Tibial artery (tissue), 4 donors: ENCODE measurements around the gene EVX2.

Experiments used
- DNase-seq, 2 donors: peaks; one replicate each; pipeline ENCODE4 v3.0.0-alpha.2; 2019
- H3K27ac ChIP-seq, 2 donors: fragments of 200-600 bp; sonication (generic) in 1 of 2; 1 replicate in 1 of 2; 2 replicates in 1 of 2; pipeline ENCODE4 v1.5.1; 2018 to 2019; ENCODE audit warnings: mild to moderate bottlenecking in 1 of 2
- H3K27me3 ChIP-seq, 2 donors: fragments of 200-600 bp; sonication (generic) in 1 of 2; one replicate each; pipeline versions ENCODE4 v1.5.1 to v1.6.0; 2016 to 2019
- H3K36me3 ChIP-seq, 3 donors: fragments of 200-600 bp; sonication (generic) in 2 of 3; one replicate each; pipeline ENCODE4 v1.5.1; 2016 to 2019; ENCODE audit warnings: mild to moderate bottlenecking in 2 of 3
- H3K4me1 ChIP-seq, 4 donors: fragments of 200-600 bp; sonication (generic) in 2 of 4; 1 replicate in 3 of 4; 2 replicates in 1 of 4; pipeline ENCODE4 v1.5.1; 2016 to 2019
- H3K4me3 ChIP-seq, 2 donors: fragments of 200-600 bp; sonication (generic) in 1 of 2; 1 replicate in 1 of 2; 2 replicates in 1 of 2; pipeline ENCODE4 v1.5.1; 2018 to 2019; ENCODE audit warnings: mild to moderate bottlenecking in 2 of 2
- H3K9me3 ChIP-seq, 3 donors: fragments of 200-600 bp; sonication (generic) in 1 of 3; one replicate each; pipeline ENCODE4 v1.5.1; 2016 to 2019
- CTCF ChIP-seq, 2 experiments: fragments of 200-600 bp in 1 of 2; fragments of 450-650 bp in 1 of 2; IDR thresholded peaks; one replicate each; pipeline ENCODE4 v1.5.1; 2017 to 2019; ENCODE audit warnings: antibody characterized with exemption in 2 of 2, mild to moderate bottlenecking in 1 of 2, moderate library complexity in 1 of 2
- intact Hi-C: fragments of 100-400 bp; cut with DNase I; formaldehyde crosslinking; loops from one replicate; pipeline ENCODE4 v1.15.0; 2023; ENCODE audit warnings: low total_unique reads

The EVX2 gene

DNA sequence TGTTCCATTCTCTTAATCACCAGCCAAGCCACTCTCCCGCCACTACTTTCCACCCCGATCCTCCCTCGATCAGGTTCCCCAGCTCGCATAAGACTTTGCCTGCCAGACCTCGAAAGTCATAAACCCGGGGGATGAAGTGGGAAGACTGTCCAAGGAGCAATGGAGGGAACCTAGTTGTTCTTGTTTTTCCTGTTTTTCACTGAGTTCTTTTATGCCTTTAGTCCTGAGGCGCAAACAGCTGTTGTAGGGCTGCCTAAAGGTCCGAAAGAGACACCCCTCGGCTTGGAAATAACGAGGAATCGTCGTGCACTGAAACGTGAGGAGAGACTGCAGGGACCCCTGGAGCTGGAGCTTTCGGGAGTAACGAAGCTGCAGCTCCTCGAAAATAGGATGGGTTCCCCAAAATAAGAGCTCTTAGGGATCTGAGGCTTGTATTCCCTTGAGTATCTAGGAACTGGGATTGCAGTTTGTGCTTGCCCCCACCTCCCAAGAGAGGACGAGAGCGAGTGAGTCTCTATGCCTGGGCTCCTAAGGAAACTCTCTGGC is 14.1 kb upstream of the EVX2 start:
- H3K27ac ChIP-seq, result no peak overlapping the region
- H3K9me3 ChIP-seq, result no peaks in the 10 kb centered on the region
- TF ChIP-seq CTCF (IDR thresholded peaks at IDR 0.05), result no peak
- intact Hi-C loops, result loop anchor here (5.0 kb wide), 1 partner anchor 731 kb away; no protein-coding TSS in a partner anchor
- no peaks in the 10 kb centered on the region for H3K36me3 ChIP-seq
- H3K4me1 ChIP-seq, result peaks cover 0 to 51% (median 43%) of the 10 kb centered on the region in 4 donors
- peaks cover 11 to 100% of the 10 kb centered on the region in 2 donors for H3K27me3 ChIP-seq
- H3K4me3 ChIP-seq, result peak overlapping the region; percentile 13 to 49
- no peak for DNase-seq

GRCh38 chr2:176096986-176097819 is 13.4 kb upstream of the EVX2 start:
- H3K27me3 ChIP-seq, result peaks cover 14 to 100% of the 10 kb centered on the region in 2 donors
- peak; percentile 77 to 94 for TF ChIP-seq CTCF (IDR thresholded peaks at IDR 0.05)
- H3K4me1 ChIP-seq, result peaks cover 0 to 58% (median 49%) of the 10 kb centered on the region in 4 donors
- H3K4me3 ChIP-seq, result peak overlapping the region; percentile 13 to 49
- peak in 1 of 2 donors; percentile 59 for DNase-seq
- no peaks in the 10 kb centered on the region for H3K36me3 ChIP-seq
- H3K27ac ChIP-seq, result no peak overlapping the region
- no peaks in the 10 kb centered on the region for H3K9me3 ChIP-seq
- intact Hi-C loops, result loop anchor here (5.0 kb wide), 1 partner anchor 730 kb away; no protein-coding TSS in a partner anchor

GRCh38 chr2:176096243-176096985 is 12.7 kb upstream of the EVX2 start:
- Histone ChIP-seq H3K27ac (no peak overlapping the region), H3K27me3 (peaks cover 14 to 100% of the 10 kb centered on the region in 2 donors), H3K4me1 (peaks cover 0 to 65% (median 51%) of the 10 kb centered on the region in 4 donors), H3K9me3 (no peaks in the 10 kb centered on the region), H3K36me3 (no peaks in the 10 kb centered on the region), H3K4me3 (peak overlapping the region; percentile 13 to 49)
- no peak for DNase-seq
- intact Hi-C loops, result loop anchor here (5.0 kb wide), 1 partner anchor 729 kb away; no protein-coding TSS in a partner anchor
- TF ChIP-seq CTCF (IDR thresholded peaks at IDR 0.05), result no peak

DNA sequence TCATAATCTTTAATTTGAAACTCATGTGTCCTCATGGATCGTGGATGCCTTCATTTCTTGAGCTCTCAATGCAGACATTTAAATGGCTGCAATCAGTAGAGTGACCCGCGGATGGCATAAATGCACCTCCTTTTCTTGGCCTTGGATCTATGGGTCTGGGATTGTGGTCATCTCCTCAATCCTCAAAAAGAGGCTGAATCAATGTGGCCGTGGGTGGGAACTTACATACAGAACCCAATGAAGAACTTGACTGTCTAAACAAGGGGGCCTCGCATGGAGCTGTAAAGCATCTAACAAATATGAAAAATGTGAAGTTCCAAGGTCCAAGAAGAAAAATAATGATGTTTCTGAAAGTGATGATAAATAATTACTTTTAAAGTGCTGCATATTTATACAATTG is 11.7 kb upstream of the EVX2 start:
- intact Hi-C loops, result loop anchor here (5.0 kb wide), 1 partner anchor 728 kb away; no protein-coding TSS in a partner anchor
- peaks cover 0 to 62% (median 50%) of the 10 kb centered on the region in 4 donors for H3K4me1 ChIP-seq
- H3K36me3 ChIP-seq, result no peaks in the 10 kb centered on the region
- H3K4me3 ChIP-seq, result no peak overlapping the region
- H3K27me3 ChIP-seq, result peaks cover 10 to 100% of the 10 kb centered on the region in 2 donors
- DNase-seq, result no peak
- no peak for TF ChIP-seq CTCF (IDR thresholded peaks at IDR 0.05)
- H3K27ac ChIP-seq, result no peak overlapping the region
- no peaks in the 10 kb centered on the region for H3K9me3 ChIP-seq

DNA sequence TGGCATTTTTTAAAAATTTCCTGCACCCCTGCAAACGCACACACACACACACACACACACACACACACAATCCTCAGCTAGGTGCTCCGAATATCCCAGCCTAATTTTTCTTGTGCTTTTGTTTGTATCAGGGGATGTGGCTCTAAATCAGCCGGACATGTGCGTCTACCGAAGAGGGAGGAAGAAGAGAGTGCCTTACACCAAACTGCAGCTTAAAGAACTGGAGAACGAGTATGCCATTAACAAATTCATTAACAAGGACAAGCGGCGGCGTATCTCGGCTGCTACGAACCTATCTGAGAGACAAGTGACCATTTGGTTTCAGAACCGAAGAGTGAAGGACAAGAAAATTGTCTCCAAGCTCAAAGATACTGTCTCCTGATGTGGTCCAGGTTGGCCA is 10.6 kb upstream of the EVX2 start:
- peaks cover 6 to 100% of the 10 kb centered on the region in 2 donors for H3K27me3 ChIP-seq
- no peak for DNase-seq
- H3K4me1 ChIP-seq, result peaks cover 0 to 51% (median 42%) of the 10 kb centered on the region in 4 donors
- H3K4me3 ChIP-seq, result no peak overlapping the region
- H3K9me3 ChIP-seq, result no peaks in the 10 kb centered on the region
- intact Hi-C loops, result loop anchor here (5.0 kb wide), 1 partner anchor 92 kb away; the partner anchor contains the start of gene LNPK
- no peaks in the 10 kb centered on the region for H3K36me3 ChIP-seq
- H3K27ac ChIP-seq, result no peak overlapping the region
- no peak for TF ChIP-seq CTCF (IDR thresholded peaks at IDR 0.05)
